NT2/D1 (cell line): Measurements from ENCODE around the gene MORN1.

Experiments
- SUZ12 ChIP-seq: IDR thresholded peaks from 2 replicates; pipeline ENCODE4 v1.6.1; 2011; ENCODE audit not compliant: insufficient read length, insufficient read depth; ENCODE audit errors: extremely low read depth
- YY1 ChIP-seq: IDR thresholded peaks from 2 replicates; pipeline ENCODE4 v1.6.1; 2011; ENCODE audit not compliant: insufficient read length, insufficient read depth
- ZNF274 ChIP-seq: IDR thresholded peaks from 2 replicates; pipeline ENCODE4 v1.6.1; 2011; ENCODE audit warnings: mild to moderate bottlenecking, low read depth, low read length

GRCh38 chr1:2318314-2319278 lies 72.8 kb downstream of the MORN1 start:
- TF ChIP-seq ZNF274, result no peak
- no peak for TF ChIP-seq SUZ12
- no peak for TF ChIP-seq YY1
